Keratinocyte (primary cell): Measurements from ENCODE around the gene PCBD1. TPM values are rescaled to one million over a fixed set of nuclear protein-coding genes. Genes with fewer than 3 reads are reported as not detected.

Experiments used
- DNase-seq: peaks from one replicate; pipeline ENCODE4 v3.0.0-alpha.2; 2011; ENCODE audit warnings: low read depth, missing footprints, low spot score
- FAIRE-seq: peaks from 2 replicates; lab custom pipeline; 2011; peaks lifted over from hg19 to GRCh38; lab: Jason Lieb, UNC
- H2AFZ ChIP-seq: 2 replicates; pipeline ENCODE4 v1.6.0; 2012; ENCODE audit warnings: low read length, control low read depth, inconsistent platforms; ENCODE audit not compliant: control insufficient read depth
- H3K27ac ChIP-seq: 2 replicates; pipeline ENCODE4 v1.5.1; 2011; ENCODE audit warnings: low read length; ENCODE audit not compliant: control insufficient read depth, insufficient read depth
- H3K27me3 ChIP-seq: 3 replicates; pipeline ENCODE4 v1.6.0; 2011; ENCODE audit warnings: low read length; ENCODE audit not compliant: control insufficient read depth, insufficient read depth; ENCODE audit errors: extremely low read depth
- H3K36me3 ChIP-seq, 2 experiments: 2 replicates in 1 of 2; 3 replicates in 1 of 2; pipeline ENCODE4 v1.5.1; 2011; ENCODE audit warnings: low read length in 2 of 2, mild to moderate bottlenecking in 1 of 2; ENCODE audit not compliant: control insufficient read depth in 2 of 2, insufficient read depth in 2 of 2; ENCODE audit errors: extremely low read depth in 1 of 2
- H3K4me1 ChIP-seq: 3 replicates; pipeline ENCODE4 v1.5.1; 2011; ENCODE audit warnings: low read length; ENCODE audit not compliant: control insufficient read depth, insufficient read depth; ENCODE audit errors: extremely low read depth
- H3K4me2 ChIP-seq: 3 replicates; pipeline ENCODE4 v1.6.0; 2011; ENCODE audit warnings: low read depth, low read length; ENCODE audit not compliant: control insufficient read depth, insufficient read depth; ENCODE audit errors: extremely low read depth
- H3K4me3 ChIP-seq, 3 experiments: fragments of 200-600 bp in 1 of 3; sonication (generic) in 1 of 3; 2 replicates in 2 of 3; 3 replicates in 1 of 3; pipeline ENCODE4 v1.5.1; 2011 to 2016; ENCODE audit warnings: low read length in 3 of 3, mild to moderate bottlenecking in 3 of 3, control low read depth in 2 of 3, inconsistent platforms in 1 of 3, low read depth in 1 of 3, mixed read lengths in 1 of 3, mixed run types in 1 of 3, moderate library complexity in 1 of 3; ENCODE audit not compliant: control insufficient read depth in 2 of 3, insufficient read depth in 2 of 3; ENCODE audit errors: extremely low read depth in 1 of 3
- H3K79me2 ChIP-seq: 2 replicates; pipeline ENCODE4 v1.6.0; 2012; ENCODE audit warnings: low read length; ENCODE audit not compliant: control insufficient read depth, insufficient read depth
- H3K9ac ChIP-seq: 3 replicates; pipeline ENCODE4 v1.6.0; 2011; ENCODE audit warnings: low read length; ENCODE audit not compliant: control insufficient read depth, insufficient read depth; ENCODE audit errors: extremely low read depth
- H3K9me1 ChIP-seq: 3 replicates; pipeline ENCODE4 v1.6.0; 2011; ENCODE audit warnings: low read length; ENCODE audit not compliant: control insufficient read depth, insufficient read depth; ENCODE audit errors: extremely low read depth
- H3K9me3 ChIP-seq: 2 replicates; pipeline ENCODE4 v1.5.1; 2012; ENCODE audit warnings: low read depth, low read length; ENCODE audit not compliant: control insufficient read depth
- H4K20me1 ChIP-seq: 3 replicates; pipeline ENCODE4 v1.6.0; 2011; ENCODE audit warnings: low read length; ENCODE audit not compliant: control insufficient read depth, insufficient read depth; ENCODE audit errors: extremely low read depth
- EZH2 ChIP-seq: IDR thresholded peaks from one replicate; pipeline ENCODE4 v1.6.1; 2012; ENCODE audit warnings: inconsistent platforms, mild to moderate bottlenecking, low read length, moderate library complexity
- dilution Hi-C: fragments of 300-500 bp; cut with MboI; formaldehyde crosslinking; loops from one replicate; pipeline ENCODE4 v1.7.0; 2020; ENCODE audit warnings: low sequenced_read_pairs; ENCODE audit not compliant: extremely low pct_ligation_motif_present
- polyA plus RNA-seq, 5 experiments: library from polyadenylated mRNA; depleted of rRNA in 3 of 5; stranded (reverse) in 3 of 5; stranded (forward) in 1 of 5; unstranded in 1 of 5; fragments of >200 nt; gene quantifications; 1 replicate in 1 of 5; 2 replicates in 3 of 5; 3 replicates in 1 of 5; pipeline versions ENCODE4 v1.2.1 to v1.2.3, GENCODE V29; 2011 to 2012; ENCODE audit warnings: missing spikeins in 2 of 5, low read depth in 1 of 5, low replicate concordance in 1 of 5
- TF ChIP-seq, protein P1 (sequence below), 3 experiments: IDR thresholded peaks in 1 of 3; conservative IDR thresholded peaks in 1 of 3; optimal IDR thresholded peaks in 1 of 3; 2 replicates in 2 of 3; 3 replicates in 1 of 3; pipeline versions ENCODE3 to v1.5.1; 2011; ENCODE audit warnings: low read length in 3 of 3, mild to moderate bottlenecking in 3 of 3, moderate library complexity in 2 of 3, control low read depth in 1 of 3, inconsistent platforms in 1 of 3; ENCODE audit not compliant: insufficient read depth in 2 of 3; ENCODE audit errors: extremely low read depth in 1 of 3

Gene PCBD1
- polyA plus RNA-seq, 1 donor (not counting 4 experiments of a cell fraction or from before 2014, with no cell fraction given), result 41.5 TPM

DNA sequence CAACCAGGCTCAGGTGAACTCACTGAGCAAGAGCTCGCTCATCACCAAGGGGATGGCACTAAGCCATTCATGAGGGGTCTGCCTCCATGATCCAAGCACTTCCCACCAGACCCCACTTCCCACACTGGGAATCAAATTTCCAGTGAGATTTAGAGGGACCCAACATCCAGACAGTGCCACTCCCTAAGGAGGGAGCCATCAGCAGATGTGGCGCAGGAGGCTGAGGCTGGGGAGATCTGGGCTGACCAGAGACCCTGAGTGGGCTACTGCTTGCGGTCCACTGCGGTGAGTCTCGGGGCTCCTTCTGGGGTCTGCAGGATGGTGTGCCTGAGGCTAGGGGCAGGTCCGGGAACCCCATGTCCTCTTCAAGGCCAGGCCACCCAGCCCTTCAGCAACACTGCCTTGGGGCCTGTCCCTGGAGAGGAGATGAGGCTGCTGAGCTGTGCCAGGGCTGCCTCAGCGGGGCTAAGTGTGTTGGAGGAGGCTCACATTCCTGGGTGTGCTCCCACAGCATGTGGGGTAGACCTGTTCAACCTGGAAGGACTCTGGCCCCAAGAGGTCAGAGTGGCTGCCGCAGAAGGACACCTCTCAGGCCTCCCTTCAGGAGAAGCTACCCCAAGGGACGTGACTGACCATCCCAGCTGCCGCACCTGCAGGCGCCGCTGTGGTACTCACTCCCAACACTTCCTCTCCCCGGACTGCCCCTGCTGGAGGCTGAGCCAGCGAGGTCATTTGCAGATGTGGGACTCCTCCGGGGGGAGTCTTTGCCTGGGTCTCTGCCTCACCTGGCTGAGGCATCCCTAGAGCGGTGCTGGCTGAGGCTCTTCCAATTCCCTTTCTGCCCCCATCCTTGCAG, 22.3 kb upstream of the PCBD1 start:
- DNase-seq (no peak), FAIRE-seq (no peak)
- H3K9me3 ChIP-seq, result no peaks in the 10 kb centered on the region
- no peak overlapping the region for H3K4me2 ChIP-seq
- no peaks in the 10 kb centered on the region for H3K36me3 ChIP-seq
- H3K4me1 ChIP-seq, result no peaks in the 10 kb centered on the region
- no peaks in the 10 kb centered on the region for H4K20me1 ChIP-seq
- H3K9me1 ChIP-seq, result no peaks in the 10 kb centered on the region
- H2AFZ ChIP-seq, result no peak overlapping the region
- TF ChIP-seq EZH2, result no peak
- TF ChIP-seq, protein P1, sequence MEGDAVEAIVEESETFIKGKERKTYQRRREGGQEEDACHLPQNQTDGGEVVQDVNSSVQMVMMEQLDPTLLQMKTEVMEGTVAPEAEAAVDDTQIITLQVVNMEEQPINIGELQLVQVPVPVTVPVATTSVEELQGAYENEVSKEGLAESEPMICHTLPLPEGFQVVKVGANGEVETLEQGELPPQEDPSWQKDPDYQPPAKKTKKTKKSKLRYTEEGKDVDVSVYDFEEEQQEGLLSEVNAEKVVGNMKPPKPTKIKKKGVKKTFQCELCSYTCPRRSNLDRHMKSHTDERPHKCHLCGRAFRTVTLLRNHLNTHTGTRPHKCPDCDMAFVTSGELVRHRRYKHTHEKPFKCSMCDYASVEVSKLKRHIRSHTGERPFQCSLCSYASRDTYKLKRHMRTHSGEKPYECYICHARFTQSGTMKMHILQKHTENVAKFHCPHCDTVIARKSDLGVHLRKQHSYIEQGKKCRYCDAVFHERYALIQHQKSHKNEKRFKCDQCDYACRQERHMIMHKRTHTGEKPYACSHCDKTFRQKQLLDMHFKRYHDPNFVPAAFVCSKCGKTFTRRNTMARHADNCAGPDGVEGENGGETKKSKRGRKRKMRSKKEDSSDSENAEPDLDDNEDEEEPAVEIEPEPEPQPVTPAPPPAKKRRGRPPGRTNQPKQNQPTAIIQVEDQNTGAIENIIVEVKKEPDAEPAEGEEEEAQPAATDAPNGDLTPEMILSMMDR (optimal IDR thresholded peaks at IDR 0.05 in 1 of 3, IDR thresholded peaks at IDR 0.05 in 1 of 3, conservative IDR thresholded peaks at IDR 0.05 in 1 of 3; ENCODE audit: extremely low read depth in 1 of 3, insufficient read depth in 2 of 3, low read length in 3 of 3), result no peak
- peaks cover 11% of the 10 kb centered on the region for H3K27me3 ChIP-seq
- H3K9ac ChIP-seq, result no peak overlapping the region
- dilution Hi-C loops, result no loop called here
- no peaks in the 10 kb centered on the region for H3K79me2 ChIP-seq
- no peak overlapping the region for H3K27ac ChIP-seq
- no peak overlapping the region for H3K4me3 ChIP-seq

- Histone ChIP-seq H3K27me3 (peaks cover 16% of the 10 kb centered on the region), H3K9me3 (no peaks in the 10 kb centered on the region), H4K20me1 (no peaks in the 10 kb centered on the region), H3K79me2 (no peaks in the 10 kb centered on the region), H3K4me1 (no peaks in the 10 kb centered on the region), H3K4me2 (no peak overlapping the region), H3K36me3 (no peaks in the 10 kb centered on the region), H3K4me3 (no peak overlapping the region), H3K27ac (no peak overlapping the region), H2AFZ (no peak overlapping the region), H3K9ac (no peak overlapping the region), H3K9me1 (no peaks in the 10 kb centered on the region)
- DNase-seq, result no peak
- FAIRE-seq, result no peak
- TF ChIP-seq EZH2, result no peak
- TF ChIP-seq, protein P1 (optimal IDR thresholded peaks at IDR 0.05 in 1 of 3, IDR thresholded peaks at IDR 0.05 in 1 of 3, conservative IDR thresholded peaks at IDR 0.05 in 1 of 3; ENCODE audit: extremely low read depth in 1 of 3, insufficient read depth in 2 of 3, low read length in 3 of 3), result no peak
- dilution Hi-C loops, result no loop called here
Observed at GRCh38 chr10:70909326-70909935, 21.1 kb upstream of the PCBD1 start.
